ENCODE data around the gene PLXND1. TPM values are rescaled to one million over a fixed set of nuclear protein-coding genes. Genes with fewer than 3 reads are reported as not detected.
"Not testable (repeated sequence)": the region's sequence is repeated elsewhere in the genome, so short reads cannot be mapped to it uniquely, and the experiment has no call there.

Gene PLXND1
- total RNA-seq, 2 experiments from 2014 or later: 30.0 to 38.3 TPM

DNA sequence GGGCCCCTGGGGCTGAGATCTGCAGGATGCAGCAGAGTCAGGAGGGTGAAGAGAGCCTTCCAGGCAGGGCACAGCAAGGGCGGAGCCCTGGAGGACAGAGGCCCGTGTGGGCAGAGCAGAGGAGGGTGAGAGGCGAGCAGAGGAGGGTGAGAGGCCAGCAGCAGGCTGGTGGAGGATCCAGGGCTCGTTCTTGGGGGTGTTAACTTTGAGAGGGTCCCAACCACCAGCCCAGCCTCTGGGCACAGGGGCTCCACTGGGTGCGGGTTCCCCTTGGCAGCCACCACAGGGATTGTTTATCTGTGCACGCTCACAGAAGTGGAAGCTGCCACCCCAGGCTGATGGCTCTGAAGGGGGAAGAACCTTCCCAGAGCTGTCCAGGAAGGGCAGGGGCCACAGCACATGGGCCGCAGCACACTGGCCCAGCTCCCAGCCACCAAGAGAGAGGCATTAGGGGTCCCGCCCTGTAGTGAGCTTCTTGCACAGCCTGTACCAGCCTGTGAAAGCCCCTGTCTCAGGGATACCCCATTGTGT, 9.3 kb upstream of the PLXND1 start:
- Mint-ChIP-seq H3K27me3 (peaks cover 6% of the 10 kb centered on the region), H3K9me3 (no peaks in the 10 kb centered on the region), H3K36me3 (no peaks in the 10 kb centered on the region), H3K27ac (no peak overlapping the region), H3K4me1 (peaks cover 3% of the 10 kb centered on the region), H3K4me3 (no peak overlapping the region)
- ATAC-seq (ENCODE audit: low read depth) (no peak), DNase-seq (no peak)
- POLR2A ChIA-PET: no interaction called here

DNA sequence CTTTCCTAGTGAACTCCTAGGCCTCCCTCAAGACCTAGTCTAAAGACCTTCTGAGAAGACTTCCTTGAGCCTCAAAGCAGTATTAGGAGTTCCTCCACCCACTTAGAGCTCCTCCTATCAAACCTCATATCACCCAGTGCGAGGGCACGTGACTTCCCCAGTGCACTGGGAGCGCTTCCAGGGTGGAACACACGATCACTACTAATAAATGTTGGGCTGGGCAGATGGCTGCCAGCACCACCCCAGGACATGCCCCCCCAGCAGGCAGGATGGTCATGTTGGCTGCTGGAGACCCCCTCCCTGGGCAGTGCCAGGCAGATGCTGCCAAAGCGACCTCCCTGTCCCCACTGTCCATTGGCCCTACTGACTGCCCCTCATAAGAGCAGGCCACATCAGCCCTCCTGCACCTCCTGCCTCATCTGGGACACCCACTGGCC, 8.5 kb upstream of the PLXND1 start:
- Mint-ChIP-seq H3K27ac (no peak overlapping the region), H3K36me3 (no peaks in the 10 kb centered on the region), H3K27me3 (peaks cover 6% of the 10 kb centered on the region), H3K4me3 (no peak overlapping the region), H3K9me3 (no peaks in the 10 kb centered on the region), H3K4me1 (peaks cover 3% of the 10 kb centered on the region)
- POLR2A ChIA-PET: no interaction called here
- ATAC-seq (ENCODE audit: low read depth) (no peak), DNase-seq (no peak)

DNA sequence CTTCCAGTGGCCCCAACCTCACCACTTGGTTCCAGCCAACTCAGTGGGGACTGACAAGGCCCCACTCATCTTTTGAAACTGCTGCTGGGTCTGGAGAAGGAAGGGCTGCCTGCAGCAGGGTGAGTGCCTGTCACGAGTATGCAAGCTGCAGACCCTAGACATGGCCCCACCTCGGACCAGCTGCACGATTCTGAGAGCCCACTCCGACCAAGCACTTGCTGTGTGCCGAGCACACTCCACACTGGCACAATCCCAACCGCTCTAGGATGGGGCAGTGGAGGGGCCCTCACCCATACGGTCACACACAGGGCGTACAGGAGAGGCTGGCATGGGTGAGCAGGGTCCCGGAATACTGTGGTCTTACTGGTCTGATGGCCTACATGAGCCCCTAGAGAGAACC, 8.0 kb upstream of the PLXND1 start:
- no peak overlapping the region for H3K27ac Mint-ChIP-seq
- H3K36me3 Mint-ChIP-seq: no peaks in the 10 kb centered on the region
- H3K4me3 Mint-ChIP-seq: no peak overlapping the region
- no peak for ATAC-seq (ENCODE audit: low read depth)
- no peak for DNase-seq
- peaks cover 3% of the 10 kb centered on the region for H3K4me1 Mint-ChIP-seq
- H3K9me3 Mint-ChIP-seq: no peaks in the 10 kb centered on the region
- POLR2A ChIA-PET: interaction anchor here (0.7 kb wide), 1 partner anchor 47 kb away, joined by 3 read pairs; no protein-coding TSS in a partner anchor
- peaks cover 8% of the 10 kb centered on the region for H3K27me3 Mint-ChIP-seq

DNA sequence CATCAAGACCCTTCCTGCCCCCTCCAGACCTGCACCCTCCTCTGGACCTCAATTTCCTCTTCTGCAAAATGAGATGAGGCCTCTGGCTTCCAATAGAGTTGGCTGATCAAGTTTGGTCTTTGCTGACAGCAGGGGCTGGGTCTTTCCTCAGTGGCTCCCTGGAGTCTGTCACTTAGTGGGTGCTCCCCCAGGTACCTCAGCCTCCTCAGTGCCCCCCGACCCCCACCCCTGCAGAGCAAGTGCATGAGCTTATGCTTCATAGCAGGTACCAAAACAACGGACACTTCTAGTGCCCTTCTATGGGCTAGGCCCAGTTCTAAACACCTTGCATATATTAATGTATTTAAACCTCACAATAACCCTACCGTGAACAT, 6.9 kb upstream of the PLXND1 start:
- DNase-seq (no peak), ATAC-seq (ENCODE audit: low read depth) (no peak)
- H3K27ac Mint-ChIP-seq: no peak overlapping the region
- POLR2A ChIA-PET: no interaction called here
- peaks cover 5% of the 10 kb centered on the region for H3K4me1 Mint-ChIP-seq
- no peak overlapping the region for H3K4me3 Mint-ChIP-seq
- no peaks in the 10 kb centered on the region for H3K36me3 Mint-ChIP-seq
- H3K27me3 Mint-ChIP-seq: peaks cover 15% of the 10 kb centered on the region
- H3K9me3 Mint-ChIP-seq: no peaks in the 10 kb centered on the region

DNA sequence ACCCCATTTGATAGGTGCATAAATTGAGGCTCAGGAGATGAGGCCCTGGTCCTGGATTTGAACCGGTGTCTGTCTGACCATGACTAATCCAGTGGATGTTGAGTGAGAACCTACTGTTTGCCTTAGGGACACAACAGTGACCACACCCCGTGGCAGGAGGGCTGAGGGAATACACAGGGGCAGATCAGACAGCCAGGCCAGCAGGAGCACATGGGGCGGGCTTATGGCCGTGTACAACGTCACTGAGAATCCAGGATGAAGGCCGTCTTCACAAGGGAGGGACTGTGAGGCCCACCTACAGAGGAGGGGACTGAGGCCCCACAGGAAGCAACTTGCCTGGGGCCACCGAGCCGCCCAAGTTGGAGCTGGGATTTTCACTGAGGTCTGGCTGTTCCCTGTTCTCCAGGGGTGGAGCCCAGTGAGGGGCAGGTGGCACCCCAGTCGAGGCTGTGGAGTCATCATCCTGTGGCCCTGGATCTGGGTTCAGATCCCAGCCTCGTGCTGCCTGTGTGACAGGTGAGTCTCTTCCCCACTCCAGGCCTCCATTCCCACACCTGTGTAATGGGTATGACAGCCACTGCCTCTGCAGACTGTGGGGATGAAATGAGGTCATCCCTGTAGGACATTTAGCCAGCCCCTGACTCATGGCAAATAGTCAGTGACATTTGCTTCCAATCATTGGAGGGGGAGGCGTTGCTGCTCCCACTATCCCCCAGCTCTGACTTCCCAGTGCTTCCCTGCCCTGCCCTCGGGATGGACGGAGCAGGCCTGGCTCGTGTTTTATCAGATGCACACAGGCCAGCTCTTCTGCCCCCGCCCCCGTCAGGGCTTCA, 6.3 kb upstream of the PLXND1 start:
- Mint-ChIP-seq H3K4me3 (no peak overlapping the region), H3K27me3 (peaks cover 21% of the 10 kb centered on the region), H3K27ac (no peak overlapping the region), H3K36me3 (no peaks in the 10 kb centered on the region), H3K9me3 (no peaks in the 10 kb centered on the region), H3K4me1 (peaks cover 6% of the 10 kb centered on the region)
- DNase-seq (no peak), ATAC-seq (ENCODE audit: low read depth) (no peak)
- POLR2A ChIA-PET: no interaction called here

DNA sequence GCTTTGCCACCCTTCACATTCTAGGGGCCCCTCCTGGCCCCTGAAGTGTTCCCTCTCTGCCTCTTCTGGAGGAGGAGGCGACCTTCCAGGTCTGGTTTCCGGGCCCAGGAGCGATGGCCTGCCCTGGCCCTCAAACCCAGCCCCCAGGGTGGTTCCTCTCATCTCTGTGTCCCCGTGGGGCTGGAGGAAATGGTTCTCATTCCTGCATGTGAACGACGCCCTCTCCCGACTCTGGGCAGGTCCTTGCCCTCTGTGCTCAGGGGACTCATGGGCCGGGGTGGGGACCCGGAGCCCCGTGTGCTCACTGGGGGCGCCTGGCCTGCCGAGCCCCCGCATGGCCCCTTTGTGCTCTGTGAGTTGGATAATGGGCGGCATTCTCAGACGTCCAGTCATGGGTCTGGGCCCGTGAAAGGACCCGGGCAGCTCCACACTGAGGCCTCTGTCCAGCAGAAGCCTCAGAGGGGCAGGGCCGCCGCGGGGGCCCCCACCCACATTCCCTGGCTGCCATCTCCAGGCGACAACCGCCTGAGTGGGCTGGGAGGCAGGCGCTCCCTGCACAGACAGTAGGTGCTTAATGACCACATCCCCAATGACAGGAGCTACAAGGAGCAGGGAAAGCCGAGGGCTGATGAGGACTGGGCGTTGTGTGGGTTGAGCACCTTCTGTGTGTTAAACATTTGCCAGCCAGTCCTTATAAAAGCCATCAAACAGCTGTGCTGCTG, 5.5 kb upstream of the PLXND1 start:
- ATAC-seq (ENCODE audit: low read depth) (no peak), DNase-seq (no peak)
- no peak overlapping the region for H3K27ac Mint-ChIP-seq
- H3K9me3 Mint-ChIP-seq: no peaks in the 10 kb centered on the region
- peaks cover 10% of the 10 kb centered on the region for H3K4me1 Mint-ChIP-seq
- POLR2A ChIA-PET: no interaction called here
- no peaks in the 10 kb centered on the region for H3K36me3 Mint-ChIP-seq
- H3K4me3 Mint-ChIP-seq: no peak overlapping the region
- peaks cover 28% of the 10 kb centered on the region for H3K27me3 Mint-ChIP-seq

DNA sequence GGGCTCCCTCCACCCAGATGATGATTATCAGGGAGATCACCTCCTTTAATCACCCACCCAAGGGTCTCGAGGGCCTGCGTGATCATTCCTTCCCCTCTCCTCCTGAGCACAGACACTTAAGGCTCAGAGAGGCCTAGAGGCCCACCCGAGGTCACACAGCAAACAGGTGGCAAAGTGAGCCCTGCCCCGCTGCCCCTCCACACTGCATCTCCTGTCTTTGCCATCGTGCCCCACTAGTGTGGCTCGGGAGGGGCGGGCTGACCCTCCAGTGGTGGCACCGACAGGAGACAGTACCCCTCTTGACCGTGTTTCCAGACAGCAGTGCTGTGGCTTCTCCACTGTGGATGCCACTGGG, 4.9 kb upstream of the PLXND1 start:
- H3K4me3 Mint-ChIP-seq: no peak overlapping the region
- H3K27ac Mint-ChIP-seq: no peak overlapping the region
- no peak for ATAC-seq (ENCODE audit: low read depth)
- H3K9me3 Mint-ChIP-seq: no peaks in the 10 kb centered on the region
- peaks cover 12% of the 10 kb centered on the region for H3K4me1 Mint-ChIP-seq
- no peak for DNase-seq
- POLR2A ChIA-PET: no interaction called here
- no peaks in the 10 kb centered on the region for H3K36me3 Mint-ChIP-seq
- peaks cover 30% of the 10 kb centered on the region for H3K27me3 Mint-ChIP-seq

DNA sequence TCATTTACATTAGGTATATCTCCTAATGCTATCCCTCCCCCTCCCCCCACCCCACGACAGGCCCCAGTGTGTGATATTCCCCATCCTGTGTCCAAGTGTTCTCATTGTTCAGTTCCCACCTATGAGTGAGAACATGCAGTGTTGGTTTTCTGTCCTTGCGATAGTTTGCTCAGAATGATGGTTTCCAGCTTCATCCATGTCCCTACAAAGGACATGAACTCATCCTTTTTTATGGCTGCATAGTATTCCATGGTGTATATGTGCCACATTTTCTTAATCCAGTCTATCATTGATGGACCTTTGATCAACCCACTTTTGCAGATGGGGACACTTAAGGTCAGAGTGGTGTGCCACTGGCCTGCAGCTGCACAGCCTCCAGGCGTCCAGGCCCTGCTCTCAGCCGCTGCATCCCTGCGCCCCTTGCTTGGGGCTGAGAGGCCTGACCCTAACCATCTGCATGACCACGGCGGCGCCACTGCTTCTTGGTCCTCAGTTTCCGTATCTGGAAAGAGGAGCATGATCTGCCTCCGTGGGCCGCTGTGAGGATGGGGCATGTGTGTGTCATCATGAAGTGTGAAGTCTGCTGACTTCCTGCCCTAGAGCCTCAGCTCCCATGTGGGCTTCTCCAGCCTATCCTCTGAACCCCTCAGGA, 4.4 kb upstream of the PLXND1 start:
- peaks cover 12% of the 10 kb centered on the region for H3K4me1 Mint-ChIP-seq
- ATAC-seq (ENCODE audit: low read depth); DNase-seq; POLR2A ChIA-PET; H3K36me3 Mint-ChIP-seq; H3K27ac Mint-ChIP-seq; H3K9me3 Mint-ChIP-seq; H3K4me3 Mint-ChIP-seq: not testable (repeated sequence)
- H3K27me3 Mint-ChIP-seq: peaks cover 30% of the 10 kb centered on the region

DNA sequence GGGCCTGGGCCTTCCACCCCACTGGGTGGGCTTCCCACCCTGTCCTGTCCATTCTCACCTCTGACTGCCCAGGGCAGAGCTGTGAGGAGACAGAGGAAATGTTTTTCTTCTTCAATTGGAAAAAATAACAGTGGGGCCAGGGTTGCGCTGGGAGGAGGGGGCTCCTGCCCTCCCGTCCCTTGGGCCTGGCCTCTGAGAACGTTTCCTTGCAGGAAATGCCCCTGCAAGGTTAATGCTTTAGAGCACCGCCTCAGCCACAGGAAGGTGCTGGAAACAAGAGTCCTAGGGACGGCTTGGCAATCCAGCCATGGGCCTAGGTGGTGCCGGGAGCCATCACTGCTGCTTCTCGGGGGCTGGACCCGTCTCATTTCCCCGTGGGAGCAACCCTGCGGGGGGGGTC, 3.8 kb upstream of the PLXND1 start:
- POLR2A ChIA-PET: no interaction called here
- Mint-ChIP-seq H3K27me3 (peaks cover 33% of the 10 kb centered on the region), H3K27ac (no peak overlapping the region), H3K9me3 (no peaks in the 10 kb centered on the region), H3K4me1 (peaks cover 14% of the 10 kb centered on the region), H3K36me3 (peaks cover 1% of the 10 kb centered on the region), H3K4me3 (no peak overlapping the region)
- ATAC-seq (ENCODE audit: low read depth) (no peak), DNase-seq (no peak)

DNA sequence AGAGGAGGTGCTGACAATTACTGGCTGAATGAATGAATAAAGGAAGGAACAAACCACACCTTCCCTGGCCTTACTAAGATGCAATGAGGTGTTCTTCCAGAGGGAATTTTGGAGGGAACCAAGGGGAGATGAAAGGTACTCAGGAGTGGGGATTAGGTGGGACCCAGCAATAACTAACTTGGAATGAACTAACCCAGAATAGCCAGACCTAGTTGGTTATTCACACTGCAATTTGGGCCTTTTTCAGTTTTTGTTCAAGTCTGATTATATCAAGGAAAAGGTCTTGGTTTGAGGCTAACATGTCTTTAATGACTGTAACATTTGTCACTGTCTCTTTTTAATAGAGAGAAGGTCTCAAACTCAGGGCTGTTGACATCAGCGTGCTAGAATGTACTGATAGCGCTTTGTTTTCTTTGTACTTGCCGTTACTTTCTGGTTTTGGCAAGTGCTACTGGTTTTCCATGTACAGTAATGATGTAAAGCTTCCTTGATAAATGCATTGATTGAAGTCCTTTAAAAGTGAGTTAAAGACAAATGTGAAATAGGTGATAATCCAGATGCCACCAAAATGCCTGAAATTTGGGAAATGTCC, 3.2 kb upstream of the PLXND1 start:
- DNase-seq (no peak), ATAC-seq (ENCODE audit: low read depth) (no peak)
- H3K36me3 Mint-ChIP-seq: peaks cover 1% of the 10 kb centered on the region
- H3K27me3 Mint-ChIP-seq: peaks cover 36% of the 10 kb centered on the region
- H3K4me1 Mint-ChIP-seq: peaks cover 14% of the 10 kb centered on the region
- no peak overlapping the region for H3K4me3 Mint-ChIP-seq
- H3K27ac Mint-ChIP-seq: no peak overlapping the region
- H3K9me3 Mint-ChIP-seq: no peaks in the 10 kb centered on the region
- POLR2A ChIA-PET: no interaction called here

DNA sequence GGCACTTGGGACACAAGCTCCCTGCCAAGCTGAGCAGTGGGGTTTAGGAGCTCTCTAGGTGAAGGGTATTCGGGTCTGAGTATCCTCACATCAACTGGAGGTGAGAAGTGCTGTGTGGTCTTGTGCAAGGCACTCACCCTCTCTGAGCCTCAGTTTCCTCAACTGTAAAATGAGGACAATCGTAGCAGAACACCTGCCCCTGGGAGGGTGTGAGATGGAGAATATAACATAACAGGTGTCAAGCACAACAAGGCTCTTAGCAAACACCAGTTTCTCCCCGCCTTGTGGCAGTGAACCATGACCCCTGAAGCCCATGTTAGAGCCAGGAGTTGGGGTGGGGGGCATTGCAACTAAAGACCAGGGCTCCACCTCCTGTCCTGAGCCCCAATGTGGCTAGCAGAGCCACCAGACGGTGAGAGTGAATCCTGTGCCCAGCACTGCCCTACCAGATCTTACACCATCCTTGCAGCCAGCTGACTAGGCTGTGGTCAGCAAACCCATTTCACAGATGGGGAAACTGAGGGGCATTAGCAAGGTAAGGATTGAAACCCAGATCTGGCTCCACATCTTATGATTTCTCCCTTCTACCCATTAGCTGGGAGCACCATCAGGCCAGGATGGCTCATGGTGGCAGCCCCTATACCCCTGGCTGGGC, 2.6 kb upstream of the PLXND1 start:
- peaks cover 1% of the 10 kb centered on the region for H3K36me3 Mint-ChIP-seq
- H3K27ac Mint-ChIP-seq: no peak overlapping the region
- H3K4me1 Mint-ChIP-seq: peaks cover 14% of the 10 kb centered on the region
- H3K4me3 Mint-ChIP-seq: no peak overlapping the region
- POLR2A ChIA-PET: no interaction called here
- no peaks in the 10 kb centered on the region for H3K9me3 Mint-ChIP-seq
- H3K27me3 Mint-ChIP-seq: peaks cover 42% of the 10 kb centered on the region
- ATAC-seq (ENCODE audit: low read depth) (no peak), DNase-seq (no peak)

DNA sequence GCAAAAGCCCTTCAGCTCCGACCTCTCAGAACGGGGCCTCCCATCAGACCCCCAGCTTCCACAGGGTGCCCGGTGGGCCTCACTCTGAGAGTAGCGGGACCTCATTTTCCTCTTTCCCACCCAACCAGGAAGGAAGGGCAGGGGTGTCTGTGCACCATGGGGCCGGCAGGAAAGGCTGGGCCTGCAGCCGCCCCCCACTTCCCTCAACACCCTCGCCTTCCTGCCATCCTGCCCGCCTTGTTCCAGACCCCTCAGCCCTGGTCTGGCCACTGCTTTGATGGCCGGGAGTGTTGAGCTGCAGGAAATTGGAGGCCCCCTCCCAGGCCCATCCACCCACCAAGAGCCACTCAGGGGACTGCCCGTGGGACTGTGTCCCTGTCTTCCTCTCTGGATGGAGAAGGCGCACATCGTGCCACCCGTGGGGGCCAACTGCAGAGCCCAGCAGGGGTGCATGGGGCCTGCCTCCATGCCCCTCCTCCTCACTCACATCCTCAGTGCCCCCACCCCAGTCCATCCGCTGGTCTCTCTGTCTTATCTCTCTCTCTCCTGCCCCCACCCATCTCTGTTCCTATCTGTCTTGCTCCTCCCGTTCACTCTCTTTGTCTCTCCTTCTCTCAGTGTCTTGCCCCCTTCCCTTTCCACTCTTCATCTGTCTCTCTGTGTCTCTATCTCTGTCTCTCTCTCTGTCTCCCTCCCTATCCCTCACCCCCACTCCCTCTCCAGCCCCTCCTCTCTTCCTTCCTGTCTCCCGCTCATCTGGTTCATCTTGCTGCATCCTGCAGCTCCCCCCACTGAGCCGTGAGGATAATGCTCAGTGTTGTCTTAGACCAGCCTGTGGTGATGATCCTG, 1.8 kb upstream of the PLXND1 start:
- H3K27ac Mint-ChIP-seq: no peak overlapping the region
- POLR2A ChIA-PET: no interaction called here
- peaks cover 14% of the 10 kb centered on the region for H3K4me1 Mint-ChIP-seq
- peaks cover 1% of the 10 kb centered on the region for H3K36me3 Mint-ChIP-seq
- no peaks in the 10 kb centered on the region for H3K9me3 Mint-ChIP-seq
- ATAC-seq (ENCODE audit: low read depth) (no peak), DNase-seq (no peak)
- peaks cover 49% of the 10 kb centered on the region for H3K27me3 Mint-ChIP-seq
- peak overlapping the region; percentile 1 for H3K4me3 Mint-ChIP-seq

Data from activated naive CD8-positive, alpha-beta T cell treated with anti-CD3 and anti-CD28 coated beads, Interleukin-2, amount 10 ng/mL, durations not matched to agents 7 days and 5 days (primary cell).